ENCODE measurements around the gene SPATA32.
"Not testable (repeated sequence)": the region's sequence is repeated elsewhere in the genome, so short reads cannot be mapped to it uniquely, and the experiment has no call there.

The SPATA32 gene

DNA sequence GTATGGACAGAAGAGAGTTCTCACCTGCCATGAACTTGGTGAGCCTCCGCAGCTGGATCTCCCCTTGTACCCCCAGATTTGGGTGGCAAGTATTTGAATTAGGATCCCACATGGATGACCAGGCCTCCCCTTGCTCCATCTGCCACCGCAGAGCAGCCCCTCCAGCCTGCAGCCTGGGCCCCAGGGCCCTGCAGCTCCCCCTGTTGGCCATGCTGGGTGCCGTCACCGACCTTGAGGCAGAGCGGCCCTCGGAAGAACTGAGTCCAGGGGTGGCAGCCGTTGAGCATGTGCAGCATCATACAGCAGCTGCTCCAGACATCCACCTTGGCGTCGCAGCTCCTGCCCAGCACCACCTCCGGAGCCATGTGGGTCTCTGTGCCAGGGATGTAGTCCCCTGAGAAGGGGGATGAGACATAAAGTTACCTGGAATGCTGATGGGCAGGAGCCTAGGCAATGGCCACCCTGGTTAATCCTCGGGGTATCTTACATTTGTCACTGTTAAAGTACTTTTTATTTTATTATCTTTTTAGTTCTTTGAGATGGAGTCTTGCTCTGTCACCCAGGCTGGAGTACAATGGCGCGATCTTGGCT, 9.0 kb upstream of the SPATA32 start:
- DNase-seq (ENCODE audit: low spot score), result peak; percentile 63

GRCh38 chr17:45269912-45270311, 8.0 kb upstream of the SPATA32 start:
- no peak for DNase-seq (ENCODE audit: low spot score)

DNA sequence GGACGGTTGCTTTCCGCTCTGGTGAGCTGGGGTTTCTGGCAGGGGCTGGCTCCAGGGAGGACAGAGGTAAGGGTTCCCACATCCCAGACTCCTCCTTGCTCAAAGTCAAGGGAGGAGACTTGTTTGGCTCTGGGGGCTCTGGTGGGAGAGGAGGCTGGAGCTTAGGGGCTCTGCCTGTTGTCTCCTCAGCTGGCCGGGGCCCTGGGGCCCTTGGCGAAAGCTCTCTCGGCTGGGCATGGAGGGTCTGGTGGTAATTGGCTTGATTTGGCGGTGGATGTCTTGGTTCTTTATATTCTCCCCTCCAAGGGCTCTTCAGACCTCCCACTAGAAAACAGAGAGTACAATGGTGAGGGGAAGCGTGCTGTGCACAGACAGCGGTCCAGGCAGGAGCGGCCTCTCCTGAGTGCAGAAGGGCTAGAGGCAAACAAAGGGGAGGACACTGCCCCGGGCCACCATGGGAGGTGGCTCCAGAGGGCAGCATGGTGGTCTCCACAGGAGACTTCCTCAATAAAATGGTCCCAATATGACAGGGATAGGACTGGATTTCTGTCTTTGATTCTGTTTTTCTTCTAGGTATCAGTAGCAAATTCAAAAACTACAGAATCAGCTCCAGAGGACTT, 5.7 kb upstream of the SPATA32 start:
- no peak for DNase-seq (ENCODE audit: low spot score)

DNA sequence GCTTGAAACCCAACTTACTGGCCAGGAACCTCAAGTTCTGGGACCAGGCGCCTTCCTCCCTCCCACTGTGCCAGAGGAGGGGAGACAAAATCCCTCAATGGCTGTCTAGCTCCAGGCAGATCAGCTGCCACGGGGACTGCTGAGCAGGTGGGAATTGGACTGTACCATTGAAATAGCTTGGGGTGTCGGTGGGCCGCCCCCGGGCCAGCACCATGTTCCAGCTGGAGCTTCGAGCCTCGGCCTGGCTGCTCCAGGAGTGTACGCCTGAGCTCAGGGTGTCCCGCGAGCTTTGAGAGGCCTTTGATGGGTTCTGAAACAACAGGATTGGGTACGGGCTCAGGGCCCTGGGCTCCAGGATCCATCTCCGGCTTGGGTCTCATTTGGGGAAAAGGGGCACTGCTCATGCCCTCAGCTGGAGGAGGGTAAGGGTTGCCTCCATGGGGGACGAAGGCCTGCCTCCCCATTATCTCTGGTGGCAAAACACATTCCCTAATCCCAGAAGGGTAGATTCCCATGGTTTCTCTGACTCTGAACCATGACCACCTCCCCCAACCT, 4.6 kb upstream of the SPATA32 start:
- no peak for DNase-seq (ENCODE audit: low spot score)

- DNase-seq (ENCODE audit: low spot score), result no peak
These were observed 3.9 kb upstream of the SPATA32 start for GRCh38 chr17:45265821-45266220.

- DNase-seq (ENCODE audit: low spot score), result no peak
These were observed 3.1 kb upstream of the SPATA32 start for GRCh38 chr17:45264988-45265387.

- DNase-seq (ENCODE audit: low spot score), result no peak
These were observed 2.5 kb upstream of the SPATA32 start for GRCh38 chr17:45264430-45264829.

DNA sequence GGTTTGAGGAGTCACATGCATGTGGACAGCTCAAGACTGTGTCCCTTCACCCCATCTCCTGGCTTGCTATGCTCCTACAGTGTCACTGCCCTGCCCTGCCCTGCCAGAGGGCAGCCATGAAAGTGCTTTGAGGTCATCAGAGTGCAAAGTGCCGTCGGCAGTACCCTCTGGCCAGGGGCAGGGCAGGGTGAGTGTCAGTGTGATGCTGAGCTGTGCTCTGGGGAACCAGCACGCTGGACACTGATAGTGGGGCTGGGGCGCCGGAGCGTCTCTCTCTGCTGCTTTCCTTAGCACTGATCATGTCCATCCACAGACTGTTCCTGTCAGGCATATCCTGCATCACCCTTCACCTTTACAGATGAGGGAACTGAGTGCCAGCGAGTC, 1.6 kb upstream of the SPATA32 start:
- DNase-seq (ENCODE audit: low spot score), result no peak

GRCh38 chr17:45262516-45263476, 902 bp upstream of the SPATA32 start:
- no peak for DNase-seq (ENCODE audit: low spot score)

DNA sequence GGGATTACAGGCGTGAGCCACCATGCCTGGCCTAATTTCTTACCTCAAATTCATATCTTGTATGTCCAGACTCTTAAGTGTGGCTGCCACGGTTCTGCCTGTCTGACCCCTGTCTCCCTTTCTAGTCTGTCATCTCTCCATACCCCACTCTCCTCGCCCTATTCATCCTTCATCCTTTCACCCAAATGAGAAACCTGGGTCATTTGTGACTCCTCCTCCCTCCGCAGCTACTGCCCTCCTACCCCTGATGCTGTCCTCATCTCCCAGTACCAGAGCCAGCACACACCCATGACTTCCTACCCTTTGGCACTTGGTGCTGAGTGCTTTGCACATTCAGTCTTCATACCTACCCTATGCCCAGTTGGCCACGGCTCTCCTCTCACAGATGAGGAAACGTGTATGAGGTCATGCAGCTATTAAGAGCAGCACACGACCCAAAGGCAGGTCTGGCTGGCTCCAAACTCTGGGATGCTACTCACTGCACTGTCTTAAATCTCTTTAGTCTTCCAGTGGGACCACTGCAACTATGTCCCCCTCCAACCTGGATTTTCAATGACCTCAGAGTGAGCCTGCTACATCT, 1.6 kb downstream of the SPATA32 start:
- DNase-seq (ENCODE audit: low spot score), result no peak

DNA sequence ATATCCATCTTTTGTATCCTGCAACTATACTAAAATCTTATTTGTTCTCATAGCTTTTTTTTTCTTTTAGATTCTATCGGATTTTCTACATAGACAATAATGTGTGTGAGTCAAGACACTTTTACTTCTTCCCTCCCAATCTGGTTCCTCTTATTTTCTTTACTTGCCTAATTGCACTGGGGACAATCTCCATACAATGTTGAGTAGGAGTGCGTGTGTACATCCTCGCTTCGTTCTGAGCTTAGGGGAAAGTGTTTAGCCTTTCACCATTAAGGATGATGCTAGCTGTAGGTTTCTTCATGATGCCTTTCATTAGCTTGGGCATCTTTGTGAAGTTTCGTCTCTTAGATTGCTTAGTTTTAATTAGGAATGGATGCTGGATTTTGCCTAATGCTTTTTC, 2.9 kb downstream of the SPATA32 start:
- no peak for DNase-seq (ENCODE audit: low spot score)

GRCh38 chr17:45257115-45257514, 4.8 kb downstream of the SPATA32 start:
- no peak for DNase-seq (ENCODE audit: low spot score)

GRCh38 chr17:45256114-45256966, 5.6 kb downstream of the SPATA32 start:
- DNase-seq (ENCODE audit: low spot score), result no peak

DNA sequence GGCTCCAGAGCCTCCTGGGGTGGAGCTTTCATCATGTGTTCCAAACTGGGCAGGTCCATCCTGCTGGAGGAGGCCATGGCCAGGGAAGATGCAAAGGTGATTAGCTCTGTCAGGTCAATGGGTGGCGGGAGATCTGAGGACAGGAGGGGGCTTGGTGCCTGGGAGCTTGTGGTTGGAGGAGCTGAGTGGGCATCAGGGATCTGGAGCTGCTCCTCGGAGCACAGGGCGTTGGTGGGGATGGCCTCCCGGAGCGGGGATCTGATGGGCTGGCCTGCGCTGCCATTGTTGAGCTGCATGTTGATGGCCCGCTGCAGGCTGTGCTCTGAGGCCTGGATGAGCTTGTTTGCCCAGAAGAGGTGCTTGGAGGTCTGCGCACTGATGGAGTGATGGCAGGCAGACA, 6.5 kb downstream of the SPATA32 start:
- no peak for DNase-seq (ENCODE audit: low spot score)

DNA sequence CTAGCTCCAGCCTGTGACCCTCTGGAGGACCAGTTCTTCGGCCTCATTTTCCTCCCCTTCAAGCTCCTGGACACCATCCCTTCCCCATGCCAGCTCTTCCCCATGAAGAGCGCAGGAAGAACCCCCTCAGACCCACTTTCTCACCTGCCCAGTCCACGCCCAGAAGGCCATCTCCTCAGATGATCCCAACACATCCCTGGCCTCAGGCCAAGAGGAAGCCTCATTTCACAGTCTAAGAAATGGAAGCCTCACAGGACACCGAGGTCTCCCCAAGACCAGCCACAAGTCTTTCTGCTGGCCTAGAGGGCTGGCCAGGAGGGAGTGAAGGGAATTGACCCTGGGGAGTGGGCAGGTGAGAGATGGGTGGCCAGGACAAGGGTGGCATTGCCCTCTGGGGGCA, 8.0 kb downstream of the SPATA32 start:
- DNase-seq (ENCODE audit: low spot score), result no peak

DNA sequence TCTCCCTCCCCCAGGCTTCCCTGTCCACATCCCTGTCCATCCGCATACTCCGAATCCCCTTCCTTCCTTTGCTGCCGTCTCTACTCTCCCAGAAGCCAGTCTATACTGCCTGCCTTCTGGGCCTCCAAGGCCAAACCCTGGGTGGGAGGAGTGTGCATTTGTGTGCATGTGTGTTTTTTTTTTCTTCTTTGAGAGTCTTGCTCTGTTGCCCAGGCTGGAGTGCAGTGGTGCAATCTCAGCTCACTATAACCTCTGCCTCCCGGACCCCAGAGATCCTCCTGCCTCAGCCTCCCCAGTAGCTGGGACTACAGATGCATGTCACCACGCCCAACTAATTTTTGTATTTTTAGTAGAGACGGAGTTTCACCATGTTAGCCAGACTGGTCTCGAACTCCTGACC, 8.7 kb downstream of the SPATA32 start:
- DNase-seq (ENCODE audit: low spot score), result not testable (repeated sequence)

GRCh38 chr17:45251931-45252330, 10.0 kb downstream of the SPATA32 start:
- no peak for DNase-seq (ENCODE audit: low spot score)

DNA sequence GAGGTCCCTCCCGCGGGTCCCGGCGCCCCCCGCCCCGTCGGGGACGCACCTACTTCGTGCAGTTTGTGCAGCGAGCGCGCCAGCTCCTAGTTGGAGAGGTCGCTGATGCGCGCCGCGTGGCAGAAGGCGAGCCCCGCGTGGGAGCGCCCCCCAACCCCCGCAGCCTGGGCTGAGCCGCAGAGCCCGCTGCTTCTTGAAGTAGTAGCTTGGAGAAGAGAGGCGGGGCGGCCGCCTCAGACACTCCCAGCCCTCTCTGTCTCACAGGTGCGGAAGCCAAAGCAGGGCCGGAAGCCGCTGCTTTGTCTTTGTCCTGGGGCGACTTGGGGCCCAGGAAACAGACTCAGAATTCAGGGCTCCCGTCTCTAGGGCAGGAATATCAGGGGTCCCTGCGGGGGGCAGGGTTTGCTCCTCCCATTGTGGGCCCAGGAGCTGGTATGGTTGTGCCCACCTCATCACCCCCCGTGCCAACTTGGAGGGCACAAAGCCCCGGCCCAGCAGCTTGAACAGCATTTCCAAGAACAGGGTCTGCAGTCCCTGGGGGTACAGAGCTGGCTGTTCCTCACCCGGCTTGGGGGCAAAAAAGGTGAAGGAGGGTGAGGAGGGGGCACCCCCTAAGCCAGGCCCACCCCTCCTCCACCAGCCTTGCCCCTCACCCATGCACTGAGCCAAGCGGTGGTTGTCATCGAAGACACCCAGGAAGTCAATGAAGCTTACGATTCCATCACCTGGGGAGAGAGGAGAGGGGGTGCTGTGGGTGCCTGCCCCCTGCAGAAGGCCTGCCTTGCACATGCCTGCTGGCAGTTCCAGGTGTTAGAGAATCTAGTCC, 13.5 kb downstream of the SPATA32 start:
- no peak for DNase-seq (ENCODE audit: low spot score)

DNA sequence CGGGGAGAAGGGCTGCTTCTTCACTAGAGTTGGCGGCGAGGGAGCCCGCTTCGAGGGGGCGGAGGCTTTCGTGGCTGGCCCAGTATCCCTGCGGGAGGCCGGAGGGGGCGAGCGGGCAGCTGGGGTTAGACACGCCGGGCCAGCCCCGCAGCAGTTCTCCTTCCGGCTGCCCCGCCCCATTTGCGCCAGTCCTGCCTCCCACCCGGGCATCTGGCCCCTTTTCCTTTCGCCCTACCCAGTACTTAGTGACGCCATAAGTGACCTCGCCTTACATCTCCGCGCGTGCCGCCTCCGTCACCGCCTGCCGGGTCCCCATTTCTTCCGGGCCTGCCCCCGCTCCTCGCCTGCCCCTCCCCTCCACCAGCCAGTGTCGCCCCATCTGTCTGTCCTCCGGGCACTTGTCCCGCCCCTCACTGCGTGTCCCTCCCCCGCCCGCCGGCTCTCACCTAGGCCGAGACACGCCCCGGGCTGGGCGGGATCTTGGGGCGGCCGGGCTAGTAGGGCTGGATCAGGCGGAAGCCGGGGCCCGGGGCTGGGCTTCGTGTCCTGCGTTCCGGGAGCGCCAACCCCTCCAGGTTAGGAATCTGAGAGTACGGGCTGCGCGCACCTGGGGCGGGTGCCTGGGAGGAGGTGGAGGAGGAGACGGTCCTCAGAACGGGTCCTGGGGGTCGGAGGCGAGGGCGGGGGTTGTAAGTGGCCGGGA, 14.3 kb downstream of the SPATA32 start:
- DNase-seq (ENCODE audit: low spot score), result peak; percentile 99

- DNase-seq (ENCODE audit: low spot score), result peak; percentile 87
These were observed 14.9 kb downstream of the SPATA32 start for GRCh38 chr17:45246861-45247428.

Data from HuH-7.5 (cell line).